ENCODE data around the gene TOPBP1. TPM values are rescaled to one million over a fixed set of nuclear protein-coding genes. Genes with fewer than 3 reads are reported as not detected.
"Not testable (repeated sequence)": the region's sequence is repeated elsewhere in the genome, so short reads cannot be mapped to it uniquely, and the experiment has no call there.

Gene TOPBP1
- total RNA-seq, 4 donors from 2014 or later: 17.8 to 26.2 (median 20.7) TPM

DNA sequence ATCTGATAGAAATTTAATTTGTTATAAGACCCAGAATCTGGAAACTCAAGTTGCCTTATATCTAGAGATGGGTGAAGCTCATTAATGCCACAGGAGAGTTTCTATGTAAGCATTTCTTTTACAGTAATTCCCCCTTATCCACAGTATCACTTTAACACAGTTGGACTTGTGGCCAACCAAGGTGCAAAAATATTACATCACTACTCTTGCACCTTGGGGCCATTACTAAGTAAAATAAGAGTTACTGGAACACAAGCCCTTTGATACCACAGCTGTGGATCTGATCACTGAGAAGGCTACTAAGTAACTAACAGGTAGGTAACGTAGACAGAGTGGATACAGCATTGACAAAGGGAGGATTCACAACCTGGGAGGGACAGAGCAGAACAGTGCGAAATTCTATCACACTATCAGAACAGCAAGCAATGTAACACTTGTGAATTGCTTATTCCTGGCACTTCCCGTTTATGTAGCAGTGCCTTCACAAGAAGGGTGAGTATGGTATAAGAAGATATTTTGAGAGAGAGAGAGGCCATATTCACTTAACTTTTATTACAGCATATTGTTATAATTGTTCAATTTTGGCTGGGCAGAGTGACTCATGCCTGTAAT is 33.9 kb upstream of the TOPBP1 start:
- intact Hi-C loops (cut with DNase I; ENCODE audit: low total_unique reads): no loop called here
- H3K4me3 ChIP-seq (ENCODE audit: low read depth, poor library complexity, severe bottlenecking): no peak overlapping the region
- WGBS, 2 donors: 88 to 92% methylated on average over 3 of the region's 3 CpGs
- TF ChIP-seq POLR2A (IDR thresholded peaks at IDR 0.05): no peak
- TF ChIP-seq CTCF (IDR thresholded peaks at IDR 0.05): no peak
- DNase-seq (ENCODE audit: low spot score in 2 of 2): no peak

GRCh38 chr3:133694288-133695268 is 32.8 kb upstream of the TOPBP1 start:
- 93 to 94% methylated on average over 9 of the region's 9 CpGs for WGBS, 2 donors
- no peak for TF ChIP-seq CTCF (IDR thresholded peaks at IDR 0.05)
- DNase-seq (ENCODE audit: low spot score in 2 of 2): no peak
- no peak overlapping the region for H3K4me3 ChIP-seq (ENCODE audit: low read depth, poor library complexity, severe bottlenecking)
- intact Hi-C loops (cut with DNase I; ENCODE audit: low total_unique reads): no loop called here

DNA sequence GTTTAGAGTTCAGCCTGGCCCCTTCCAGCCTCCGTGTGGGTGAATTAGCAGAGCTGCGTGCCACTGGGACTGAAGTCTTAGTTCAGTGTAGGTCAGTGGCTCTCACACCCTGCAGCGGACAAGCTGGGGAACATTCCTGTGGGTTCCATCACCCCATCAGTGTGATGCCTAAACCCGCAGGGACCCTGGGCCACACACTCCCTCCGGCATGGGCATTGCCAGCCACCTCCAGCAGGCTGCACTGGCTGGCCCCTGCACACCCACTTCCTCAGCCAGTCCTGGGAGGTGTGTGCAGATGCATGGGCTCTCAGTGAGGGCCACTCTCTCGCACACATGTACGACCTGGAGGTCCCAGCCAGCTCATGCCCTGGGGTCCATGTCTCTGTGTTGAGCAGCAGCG is 32.1 kb upstream of the TOPBP1 start:
- intact Hi-C loops (cut with DNase I; ENCODE audit: low total_unique reads): no loop called here
- H3K4me3 ChIP-seq (ENCODE audit: low read depth, poor library complexity, severe bottlenecking): no peak overlapping the region
- WGBS, 2 donors: 90 to 96% methylated on average over 6 to 8 of the region's 8 CpGs
- DNase-seq (ENCODE audit: low spot score in 2 of 2): no peak
- TF ChIP-seq POLR2A (IDR thresholded peaks at IDR 0.05) (no peak), CTCF (IDR thresholded peaks at IDR 0.05) (no peak)

DNA sequence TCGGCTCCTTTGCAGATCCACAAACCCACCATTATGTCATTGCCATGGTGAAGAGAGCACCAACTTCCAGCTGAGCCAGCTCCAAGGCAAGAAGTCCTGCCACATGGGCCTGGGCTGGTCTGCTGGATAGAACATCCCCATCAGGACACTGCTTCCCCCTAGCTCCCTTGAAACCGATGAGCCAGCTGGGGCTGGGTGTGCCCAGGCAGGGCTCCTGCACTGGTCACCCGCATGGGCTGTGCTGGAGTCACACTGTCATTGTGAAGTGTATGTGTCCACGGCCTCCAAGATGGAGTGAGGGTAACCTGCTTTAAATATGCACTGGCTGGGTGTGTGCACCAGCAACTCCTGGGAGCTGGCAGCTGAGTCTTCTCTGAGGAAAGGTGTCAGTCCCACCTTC is 31.0 kb upstream of the TOPBP1 start:
- no peak overlapping the region for H3K4me3 ChIP-seq (ENCODE audit: low read depth, poor library complexity, severe bottlenecking)
- DNase-seq (ENCODE audit: low spot score in 2 of 2): no peak
- WGBS, 2 donors: 75% methylated on average over 4 of the region's 4 CpGs
- TF ChIP-seq POLR2A (IDR thresholded peaks at IDR 0.05) (no peak), CTCF (IDR thresholded peaks at IDR 0.05) (no peak)
- intact Hi-C loops (cut with DNase I; ENCODE audit: low total_unique reads): no loop called here

DNA sequence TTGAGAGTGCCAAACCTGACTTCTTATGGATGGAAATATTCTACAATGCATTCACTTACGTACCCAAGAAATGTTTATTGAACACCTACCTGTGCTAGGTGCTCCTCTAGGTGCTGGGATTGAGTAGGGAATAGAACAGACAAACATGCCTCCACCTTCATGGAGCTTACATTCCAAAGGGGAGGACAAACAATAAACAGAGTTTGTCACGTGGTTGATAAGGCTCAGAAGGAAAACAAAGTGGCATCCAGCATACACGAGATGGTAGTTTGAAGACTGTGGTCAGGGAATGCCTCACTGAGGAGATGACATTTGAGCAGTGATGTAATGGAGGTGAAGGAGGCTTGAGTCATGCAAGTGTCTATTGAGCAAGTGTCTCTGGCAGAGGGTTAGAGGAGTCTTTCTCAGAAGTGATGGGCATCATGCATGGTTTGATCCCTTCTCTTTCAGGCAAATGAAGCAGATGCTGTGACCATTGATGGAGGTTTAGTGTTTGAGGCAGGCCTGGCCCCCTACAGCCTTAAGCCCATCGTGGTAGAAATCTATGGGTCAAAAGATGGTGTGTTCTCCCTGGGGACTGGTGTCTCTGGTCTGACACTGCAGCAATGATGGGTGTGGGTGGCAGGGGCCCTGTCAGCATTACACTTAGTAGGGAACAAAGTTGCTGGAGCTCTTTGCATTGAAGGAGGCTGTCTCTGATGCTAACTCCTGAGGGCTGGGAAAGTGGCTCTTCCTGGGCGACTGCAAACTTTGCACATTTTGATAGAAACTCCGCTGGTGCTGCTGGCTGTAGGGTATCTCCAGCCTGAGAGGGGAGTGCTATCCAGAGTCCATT is 29.7 kb upstream of the TOPBP1 start:
- intact Hi-C loops (cut with DNase I; ENCODE audit: low total_unique reads): no loop called here
- H3K4me3 ChIP-seq (ENCODE audit: low read depth, poor library complexity, severe bottlenecking): no peak overlapping the region
- DNase-seq (ENCODE audit: low spot score in 2 of 2): no peak
- TF ChIP-seq POLR2A (IDR thresholded peaks at IDR 0.05) (no peak), CTCF (IDR thresholded peaks at IDR 0.05) (no peak)
- WGBS, 2 donors: 64 to 66% methylated on average over 6 of the region's 6 CpGs

DNA sequence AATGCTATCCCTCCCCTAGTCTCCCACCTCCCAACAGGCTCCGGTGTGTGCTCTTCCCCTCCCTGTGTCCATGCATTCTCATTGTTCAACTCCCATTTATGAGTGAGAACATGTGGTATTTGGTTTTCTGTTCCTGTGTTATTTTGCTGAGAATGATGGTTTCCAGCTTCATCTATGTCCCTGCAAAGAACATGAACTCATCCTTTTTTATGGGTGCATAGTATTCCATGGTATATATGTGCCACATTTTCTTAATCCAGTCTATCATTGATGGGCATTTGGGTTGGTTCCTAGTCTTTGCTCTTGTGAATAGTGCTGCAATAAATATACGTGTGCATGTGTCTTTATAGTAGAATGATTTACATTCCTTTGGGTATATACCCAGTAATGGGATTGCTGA is 16.3 kb upstream of the TOPBP1 start:
- DNase-seq (ENCODE audit: low spot score in 2 of 2); intact Hi-C loops (cut with DNase I; ENCODE audit: low total_unique reads); H3K4me3 ChIP-seq (ENCODE audit: low read depth, poor library complexity, severe bottlenecking): not testable (repeated sequence)
- WGBS, 2 donors: 84 to 94% methylated on average over 2 of the region's 2 CpGs

All from lower leg skin (tissue), 4 donors.